Fibroblast of lung (primary cell): ENCODE results near the gene SRC.

ENCODE experiments used
- EZH2 ChIP-seq: IDR thresholded peaks from 2 replicates; pipeline ENCODE4 v1.5.1; 2012; ENCODE audit warnings: low read length, control low read depth, mild to moderate bottlenecking; ENCODE audit errors: missing control alignments
- TF ChIP-seq, protein P1 (sequence below), 2 donors: IDR thresholded peaks in 1 of 2; conservative IDR thresholded peaks in 1 of 2; 1 replicate in 1 of 2; 2 replicates in 1 of 2; pipeline ENCODE4 v1.5.1; 2011 to 2012; ENCODE audit warnings: low read length in 2 of 2, control low read depth in 1 of 2, inconsistent platforms in 1 of 2, low read depth in 1 of 2, mild to moderate bottlenecking in 1 of 2

DNA sequence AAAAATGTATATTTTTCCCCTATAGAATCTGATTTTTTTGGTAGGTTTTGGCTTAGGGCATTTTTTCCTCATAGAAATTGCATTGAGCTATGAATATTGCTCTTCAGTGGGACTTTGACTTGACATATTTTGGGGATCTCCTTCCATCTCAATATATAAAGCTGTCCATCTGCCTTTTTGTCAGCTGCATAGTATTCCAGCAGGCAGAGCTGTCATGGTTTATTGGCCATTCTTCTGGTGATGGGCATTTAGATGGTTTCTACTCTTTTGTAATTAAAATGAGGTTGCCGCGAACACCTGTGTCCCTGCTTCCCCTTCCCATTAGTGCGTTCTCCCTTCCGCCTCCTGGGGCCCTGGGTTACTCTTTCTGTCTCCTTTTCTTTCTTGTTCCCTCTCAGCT is 95.1 kb downstream of the SRC start:
- TF ChIP-seq, protein P1, sequence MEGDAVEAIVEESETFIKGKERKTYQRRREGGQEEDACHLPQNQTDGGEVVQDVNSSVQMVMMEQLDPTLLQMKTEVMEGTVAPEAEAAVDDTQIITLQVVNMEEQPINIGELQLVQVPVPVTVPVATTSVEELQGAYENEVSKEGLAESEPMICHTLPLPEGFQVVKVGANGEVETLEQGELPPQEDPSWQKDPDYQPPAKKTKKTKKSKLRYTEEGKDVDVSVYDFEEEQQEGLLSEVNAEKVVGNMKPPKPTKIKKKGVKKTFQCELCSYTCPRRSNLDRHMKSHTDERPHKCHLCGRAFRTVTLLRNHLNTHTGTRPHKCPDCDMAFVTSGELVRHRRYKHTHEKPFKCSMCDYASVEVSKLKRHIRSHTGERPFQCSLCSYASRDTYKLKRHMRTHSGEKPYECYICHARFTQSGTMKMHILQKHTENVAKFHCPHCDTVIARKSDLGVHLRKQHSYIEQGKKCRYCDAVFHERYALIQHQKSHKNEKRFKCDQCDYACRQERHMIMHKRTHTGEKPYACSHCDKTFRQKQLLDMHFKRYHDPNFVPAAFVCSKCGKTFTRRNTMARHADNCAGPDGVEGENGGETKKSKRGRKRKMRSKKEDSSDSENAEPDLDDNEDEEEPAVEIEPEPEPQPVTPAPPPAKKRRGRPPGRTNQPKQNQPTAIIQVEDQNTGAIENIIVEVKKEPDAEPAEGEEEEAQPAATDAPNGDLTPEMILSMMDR (conservative IDR thresholded peaks at IDR 0.05 in 1 of 2, IDR thresholded peaks at IDR 0.05 in 1 of 2; ENCODE audit: low read depth in 1 of 2, low read length in 2 of 2) = no peak
- TF ChIP-seq EZH2 = no peak
